Activated T-cell treated with anti-CD3 and anti-CD28 coated beads, Interleukin-2, amount 50 U/mL, for 1 hour (primary cell): Measurements from ENCODE around the gene ZNF512B.
"Not testable (repeated sequence)": the region's sequence is repeated elsewhere in the genome, so short reads cannot be mapped to it uniquely, and the experiment has no call there.

ENCODE experiments used
- DNase-seq: peaks from one replicate; pipeline ENCODE4 v3.0.0-alpha.2; 2020

The ZNF512B gene

GRCh38 chr20:63963348-63963741 lies 6.4 kb downstream of the ZNF512B start:
- DNase-seq = no peak

GRCh38 chr20:63962426-63963347 lies 7.0 kb downstream of the ZNF512B start:
- no peak for DNase-seq

- DNase-seq = no peak
Observed at GRCh38 chr20:63961664-63962425, 7.9 kb downstream of the ZNF512B start.

GRCh38 chr20:63960654-63961621 lies 8.8 kb downstream of the ZNF512B start:
- not testable (repeated sequence) for DNase-seq

GRCh38 chr20:63959699-63960075 lies 10.0 kb downstream of the ZNF512B start:
- DNase-seq = no peak

- no peak for DNase-seq
Observed at GRCh38 chr20:63958964-63959698, 10.6 kb downstream of the ZNF512B start.

GRCh38 chr20:63958471-63958870 lies 11.3 kb downstream of the ZNF512B start:
- no peak for DNase-seq

GRCh38 chr20:63957690-63958441 lies 11.9 kb downstream of the ZNF512B start:
- no peak for DNase-seq

- DNase-seq = peak; percentile 70
Observed at GRCh38 chr20:63957004-63957689, 12.6 kb downstream of the ZNF512B start.

GRCh38 chr20:63956664-63957003 lies 13.1 kb downstream of the ZNF512B start:
- no peak for DNase-seq

- DNase-seq = peak; percentile 89
Observed at GRCh38 chr20:63955827-63956663, 13.7 kb downstream of the ZNF512B start, which contains the start of gene UCKL1. TSS of gene UCKL1 (minus strand) at chr20:63956416. CDS start at chr20:63956372, 44 bp downstream.

- peak; percentile 60 for DNase-seq
Observed at GRCh38 chr20:63955281-63955826, 14.4 kb downstream of the ZNF512B start.

GRCh38 chr20:63953764-63954429 lies 15.8 kb downstream of the ZNF512B start:
- DNase-seq = no peak

- no peak for DNase-seq
Observed at GRCh38 chr20:63952769-63953168, 17.0 kb downstream of the ZNF512B start.

- DNase-seq = no peak
Observed at GRCh38 chr20:63952210-63952535, 17.6 kb downstream of the ZNF512B start.

- DNase-seq = no peak
Observed at GRCh38 chr20:63951398-63952209, 18.1 kb downstream of the ZNF512B start.

GRCh38 chr20:63950701-63951397 lies 18.9 kb downstream of the ZNF512B start:
- DNase-seq = no peak
